GM12865 (cell line): ENCODE data around the gene TTC21B.

Experiments
- DNase-seq: peaks from one replicate; pipeline ENCODE4 v3.0.0; 2010; ENCODE audit warnings: low read depth
- H3K4me3 ChIP-seq: 2 replicates; pipeline ENCODE4 v1.5.1; 2011; ENCODE audit warnings: mild to moderate bottlenecking, low read depth, low read length, control low read depth
- TF ChIP-seq, protein P1 (sequence below): IDR thresholded peaks from 2 replicates; pipeline ENCODE4 v1.5.1; 2011; ENCODE audit warnings: low read length, control low read depth, low read depth, inconsistent platforms; ENCODE audit not compliant: insufficient read depth; ENCODE audit errors: missing control alignments

TTC21B gene

DNA sequence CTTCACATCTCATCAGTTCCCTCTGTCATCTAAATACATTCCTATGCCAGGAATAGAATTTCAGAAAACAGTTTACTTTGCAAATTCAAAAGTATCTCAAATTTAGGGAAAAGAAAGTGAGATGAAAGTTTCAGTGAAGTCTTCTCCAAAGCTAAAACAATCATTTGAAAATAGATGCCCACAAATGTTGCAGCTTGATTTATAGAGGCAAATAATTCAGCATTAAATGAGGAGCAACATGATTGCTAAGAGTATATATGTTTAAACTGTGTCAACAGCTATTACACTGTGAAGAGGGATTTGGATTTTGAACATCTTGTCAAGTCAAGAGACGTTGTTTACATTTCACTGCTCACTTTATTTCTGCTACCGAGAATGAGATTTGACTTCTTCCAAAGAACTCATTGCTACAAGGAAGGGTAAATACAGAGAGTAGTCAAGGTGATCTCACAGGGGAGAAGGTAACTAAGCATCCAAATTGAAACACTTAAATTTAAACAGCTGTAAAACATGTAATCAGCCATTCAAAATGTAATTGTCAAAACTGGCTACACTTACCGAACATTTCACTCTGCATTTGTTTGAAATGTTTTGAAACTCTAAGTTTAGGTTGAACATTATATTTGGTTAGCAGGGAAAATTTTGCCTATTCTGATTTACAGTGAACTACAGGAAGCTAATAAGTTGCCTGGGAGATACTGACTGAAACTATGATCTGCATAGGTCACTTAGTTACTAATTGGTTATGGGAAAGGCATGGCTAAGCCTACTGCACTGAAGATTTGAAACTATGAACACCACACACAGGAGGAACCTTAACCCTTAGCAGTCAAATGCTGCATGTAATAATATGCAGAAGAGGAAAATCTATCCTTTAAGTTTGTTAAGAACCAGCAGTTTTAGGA lies 126.3 kb downstream of the TTC21B start:
- DNase-seq, result no peak
- H3K4me3 ChIP-seq, result no peak overlapping the region
- TF ChIP-seq, protein P1, sequence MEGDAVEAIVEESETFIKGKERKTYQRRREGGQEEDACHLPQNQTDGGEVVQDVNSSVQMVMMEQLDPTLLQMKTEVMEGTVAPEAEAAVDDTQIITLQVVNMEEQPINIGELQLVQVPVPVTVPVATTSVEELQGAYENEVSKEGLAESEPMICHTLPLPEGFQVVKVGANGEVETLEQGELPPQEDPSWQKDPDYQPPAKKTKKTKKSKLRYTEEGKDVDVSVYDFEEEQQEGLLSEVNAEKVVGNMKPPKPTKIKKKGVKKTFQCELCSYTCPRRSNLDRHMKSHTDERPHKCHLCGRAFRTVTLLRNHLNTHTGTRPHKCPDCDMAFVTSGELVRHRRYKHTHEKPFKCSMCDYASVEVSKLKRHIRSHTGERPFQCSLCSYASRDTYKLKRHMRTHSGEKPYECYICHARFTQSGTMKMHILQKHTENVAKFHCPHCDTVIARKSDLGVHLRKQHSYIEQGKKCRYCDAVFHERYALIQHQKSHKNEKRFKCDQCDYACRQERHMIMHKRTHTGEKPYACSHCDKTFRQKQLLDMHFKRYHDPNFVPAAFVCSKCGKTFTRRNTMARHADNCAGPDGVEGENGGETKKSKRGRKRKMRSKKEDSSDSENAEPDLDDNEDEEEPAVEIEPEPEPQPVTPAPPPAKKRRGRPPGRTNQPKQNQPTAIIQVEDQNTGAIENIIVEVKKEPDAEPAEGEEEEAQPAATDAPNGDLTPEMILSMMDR, result no peak

DNA sequence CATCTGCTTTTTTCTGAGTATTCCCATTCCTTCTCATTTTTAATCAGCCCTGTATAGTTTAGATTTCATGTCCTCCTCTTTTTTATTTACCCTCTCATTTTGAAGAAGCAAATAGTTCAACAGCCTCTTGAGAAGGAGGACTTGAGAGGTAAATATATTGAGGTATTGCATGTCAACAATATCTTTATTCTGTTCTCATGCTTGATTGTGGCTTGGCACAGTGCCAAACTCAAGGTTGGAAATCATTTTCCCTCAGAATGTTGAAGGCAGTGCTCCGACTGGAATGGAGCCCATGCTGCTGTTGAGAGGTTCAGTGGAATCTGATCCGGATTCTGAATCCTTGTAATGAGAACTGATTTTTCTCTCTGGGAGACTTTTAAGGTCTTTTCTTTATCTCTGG lies 128.5 kb downstream of the TTC21B start:
- no peak overlapping the region for H3K4me3 ChIP-seq
- DNase-seq, result no peak
- TF ChIP-seq, protein P1, result no peak
